GM12878 (cell line): ENCODE measurements around the gene GRIK4. TPM values are rescaled to one million over a fixed set of nuclear protein-coding genes. Genes with fewer than 3 reads are reported as not detected.

ENCODE experiments used
- ATAC-seq: fragments of 200-7000 bp; cut with Tn5 transposase; 3 replicates; pipeline ENCODE4 v1.9.1; 2020; ENCODE audit warnings: mild to moderate bottlenecking, moderate library complexity
- BruUV-seq: library from RNA; stranded (reverse); fragments of 400-500 nt; replicated peaks from 2 replicates; lab custom pipeline; 2021; lab: Mats Ljungman, UMichigan
- CTCF ChIA-PET: fragments of 300-600 bp; sonication (Branson Sonifier 250); formaldehyde crosslinking; extraction: SDS; loops from one replicate; lab custom pipeline; 2021; ENCODE audit warnings: inconsistent platforms; lab: Yijun Ruan, JAX
- POLR2A ChIA-PET: fragments of 350-600 bp; formaldehyde crosslinking; extraction: SDS; loops from one replicate; lab custom pipeline; 2021; ENCODE audit warnings: inconsistent platforms; lab: Charles Lee
- RAD21 ChIA-PET: fragments of 300-600 bp; sonication (Branson Sonifier 250); formaldehyde crosslinking; loops from one replicate; lab custom pipeline; 2023; ENCODE audit warnings: antibody characterized with exemption; ENCODE audit not compliant: unreplicated experiment; lab: Charles Lee
- SMC1A ChIA-PET: fragments of 300-600 bp; sonication (Branson Sonifier 250); formaldehyde crosslinking; loops from one replicate; lab custom pipeline; 2023; ENCODE audit not compliant: unreplicated experiment, uncharacterized antibody; lab: Charles Lee
- DNase-seq: peaks from one replicate; pipeline ENCODE4 v3.0.0-alpha.2; 2011; ENCODE audit warnings: low read depth, low spot score
- FAIRE-seq: peaks from 3 replicates; lab custom pipeline; 2011; peaks lifted over from hg19 to GRCh38; lab: Jason Lieb, UNC
- H2AFZ ChIP-seq: 2 replicates; pipeline ENCODE4 v1.6.0; 2011; ENCODE audit warnings: low read depth, low read length, control low read depth; ENCODE audit not compliant: control insufficient read depth
- H3K27ac ChIP-seq: 2 replicates; pipeline ENCODE4 v1.5.1; 2011; ENCODE audit warnings: control low read depth; ENCODE audit not compliant: control insufficient read depth, insufficient read depth
- H3K27me3 ChIP-seq, 2 experiments: replicated peaks in 1 of 2; 2 replicates each; pipeline versions ENCODE4 v1.6.0 to v1.6.1; 2011; ENCODE audit warnings: low read length in 1 of 2; ENCODE audit not compliant: control insufficient read depth in 2 of 2, insufficient read depth in 2 of 2
- H3K36me3 ChIP-seq, 2 experiments: 2 replicates each; pipeline ENCODE4 v1.5.1; 2011; ENCODE audit warnings: low read length in 1 of 2; ENCODE audit not compliant: control insufficient read depth in 2 of 2, insufficient read depth in 2 of 2
- H3K4me1 ChIP-seq: 2 replicates; pipeline ENCODE4 v1.6.1; 2011; ENCODE audit warnings: mild to moderate bottlenecking, low read length, moderate library complexity, mixed read lengths; ENCODE audit not compliant: control insufficient read depth, insufficient read depth
- H3K4me2 ChIP-seq: 2 replicates; pipeline ENCODE4 v1.6.0; 2011; ENCODE audit warnings: control low read depth; ENCODE audit not compliant: control insufficient read depth, insufficient read depth
- H3K4me3 ChIP-seq: fragments of 200-600 bp; sonication (generic); 2 replicates; pipeline ENCODE4 v1.5.1; 2016
- H3K79me2 ChIP-seq: 2 replicates; pipeline ENCODE4 v1.6.0; 2011; ENCODE audit warnings: low read length; ENCODE audit not compliant: control insufficient read depth, insufficient read depth
- H3K9ac ChIP-seq: 2 replicates; pipeline ENCODE4 v1.8.0; 2011; ENCODE audit warnings: low read length, control low read depth, mixed read lengths; ENCODE audit not compliant: control insufficient read depth, insufficient read depth
- H3K9me3 ChIP-seq: replicated peaks from 3 replicates; pipeline ENCODE4 v1.5.1; 2011; ENCODE audit warnings: mild to moderate bottlenecking, low read length; ENCODE audit not compliant: control insufficient read depth, insufficient read depth
- H4K20me1 ChIP-seq: 2 replicates; pipeline ENCODE4 v1.6.0; 2011; ENCODE audit not compliant: control insufficient read depth, insufficient read depth
- BCL11A ChIP-seq: IDR thresholded peaks from 2 replicates; pipeline ENCODE4 v1.6.1; 2011; ENCODE audit warnings: low read depth, low read length
- CBFB ChIP-seq: IDR thresholded peaks from 2 replicates; pipeline ENCODE4 v1.6.1; 2016; ENCODE audit warnings: antibody characterized with exemption, low read depth
- CREM ChIP-seq: IDR thresholded peaks from 2 replicates; pipeline ENCODE4 v1.6.1; 2014; ENCODE audit warnings: antibody characterized with exemption, low read depth
- ESRRA ChIP-seq: IDR thresholded peaks from 2 replicates; pipeline ENCODE4 v1.6.1; 2012; ENCODE audit warnings: mild to moderate bottlenecking, low read length, improper control_type of control experiment
- IKZF1 ChIP-seq: fragments of 450-650 bp; conservative IDR thresholded peaks from 2 replicates; pipeline ENCODE4 v1.6.1; 2017; ENCODE audit warnings: antibody characterized with exemption, mild to moderate bottlenecking
- JUND ChIP-seq: IDR thresholded peaks from 2 replicates; pipeline ENCODE4 v1.6.1; 2012; ENCODE audit warnings: low read depth, mild to moderate bottlenecking, low read length, improper control_type of control experiment, moderate library complexity
- KDM1A ChIP-seq: fragments of 200-600 bp; sonication (generic); IDR thresholded peaks from 2 replicates; pipeline ENCODE4 v1.6.1; 2016; ENCODE audit warnings: borderline replicate concordance
- MEF2A ChIP-seq: IDR thresholded peaks from 2 replicates; pipeline ENCODE4 v1.6.1; 2011; ENCODE audit warnings: low read depth, mild to moderate bottlenecking, low read length, moderate library complexity; ENCODE audit not compliant: insufficient read depth
- NFXL1 ChIP-seq: fragments of 450-650 bp; IDR thresholded peaks from 2 replicates; pipeline ENCODE4 v1.6.1; 2017; ENCODE audit warnings: antibody characterized with exemption, mild to moderate bottlenecking, borderline replicate concordance
- NFYA ChIP-seq: IDR thresholded peaks from 2 replicates; pipeline ENCODE4 v1.6.1; 2011; ENCODE audit warnings: low read depth, mild to moderate bottlenecking, low read length, improper control_type of control experiment, borderline replicate concordance
- RAD21 ChIP-seq: IDR thresholded peaks from 2 replicates; pipeline ENCODE4 v1.6.1; 2011; ENCODE audit warnings: mild to moderate bottlenecking, low read depth, low read length, moderate library complexity; ENCODE audit not compliant: insufficient read depth
- RAD51 ChIP-seq: fragments of 450-650 bp; IDR thresholded peaks from 2 replicates; pipeline ENCODE4 v1.6.1; 2016; ENCODE audit warnings: moderate library complexity, mild to moderate bottlenecking, inconsistent platforms
- RELA ChIP-seq: fragments of 450-650 bp; IDR thresholded peaks from 2 replicates; pipeline ENCODE4 v1.8.0; 2014; ENCODE audit warnings: borderline replicate concordance; ENCODE audit not compliant: partially characterized antibody
- RELB ChIP-seq: fragments of 450-650 bp; IDR thresholded peaks from 2 replicates; pipeline ENCODE4 v1.6.1; 2017; ENCODE audit warnings: low read depth, mild to moderate bottlenecking, moderate library complexity
- SMAD1 ChIP-seq: fragments of 450-650 bp; IDR thresholded peaks from 2 replicates; pipeline ENCODE4 v1.6.1; 2018; ENCODE audit warnings: mild to moderate bottlenecking, low read depth; ENCODE audit not compliant: partially characterized antibody
- ZNF217 ChIP-seq: fragments of 450-650 bp; IDR thresholded peaks from 2 replicates; pipeline ENCODE4 v1.6.1; 2017; ENCODE audit warnings: antibody characterized with exemption, mild to moderate bottlenecking
- ZZZ3 ChIP-seq: IDR thresholded peaks from 2 replicates; pipeline ENCODE4 v1.6.1; 2011; ENCODE audit warnings: low read depth; ENCODE audit not compliant: control insufficient read depth, insufficient read length
- WGBS: methylation state at CpG from one replicate; pipeline ENCODE4 v1.1.6; 2016; ENCODE audit warnings: low lambda C conversion rate; ENCODE audit not compliant: insufficient replicate concordance, insufficient coverage; ENCODE audit errors: missing lambda C conversion rate; 5-methylcytosine and 5-hydroxymethylcytosine counted together
- in situ Hi-C: fragments of 300-500 bp; cut with MboI; formaldehyde crosslinking; loops from 9 replicates; pipeline ENCODE4 v1.14.3; 2018; ENCODE audit warnings: mixed read lengths
- intact Hi-C: fragments of 100-400 bp; cut with micrococcal nuclease; formaldehyde crosslinking; loops from one replicate; pipeline ENCODE4 v1.14.2; 2022; ENCODE audit not compliant: unreplicated experiment
- polyA plus RNA-seq, 11 experiments: library from polyadenylated mRNA; depleted of rRNA in 4 of 11; unstranded in 6 of 11; stranded (reverse) in 5 of 11; fragments of >200 nt; fragmentation: Nextera tagmentation in 4 of 11; fragmentation: Illumina TruSeq in 1 of 11; extraction: Ambion mirVana in 4 of 11; extraction: Trizol in 1 of 11; gene quantifications; 1 replicate in 1 of 11; 2 replicates in 10 of 11; pipeline versions ENCODE4 v1.2.1 to v1.2.3, GENCODE V29; 2011 to 2016; ENCODE audit warnings: inconsistent platforms in 2 of 11, missing spikeins in 2 of 11, low read depth in 1 of 11
- total RNA-seq, 4 experiments: library from RNA; depleted of rRNA in 3 of 4; stranded (reverse); fragments of >200 nt in 3 of 4; fragmentation: Illumina TruSeq in 1 of 4; extraction: Trizol in 1 of 4; gene quantifications; 2 replicates each; pipeline versions ENCODE4 v1.2.1 to v1.2.3, GENCODE V29; 2013 to 2021
- TF ChIP-seq, protein P1 (sequence below): fragments of 450-650 bp; formaldehyde crosslinking; IDR thresholded peaks from 2 replicates; pipeline ENCODE4 v1.4.0; 2020; ENCODE audit warnings: mild to moderate bottlenecking, moderate library complexity
- TF ChIP-seq, protein P2 (sequence below): fragments of 450-650 bp; conservative IDR thresholded peaks from 2 replicates; pipeline ENCODE4 v1.6.1; 2017; ENCODE audit warnings: mild to moderate bottlenecking, moderate library complexity

GRIK4 gene
- total and polyA plus RNA-seq, 10 of the 15 experiments (the other 5 are each of a cell fraction or from before 2014, with no cell fraction given): 0.33 to 3.6 (median 0.72) TPM

DNA sequence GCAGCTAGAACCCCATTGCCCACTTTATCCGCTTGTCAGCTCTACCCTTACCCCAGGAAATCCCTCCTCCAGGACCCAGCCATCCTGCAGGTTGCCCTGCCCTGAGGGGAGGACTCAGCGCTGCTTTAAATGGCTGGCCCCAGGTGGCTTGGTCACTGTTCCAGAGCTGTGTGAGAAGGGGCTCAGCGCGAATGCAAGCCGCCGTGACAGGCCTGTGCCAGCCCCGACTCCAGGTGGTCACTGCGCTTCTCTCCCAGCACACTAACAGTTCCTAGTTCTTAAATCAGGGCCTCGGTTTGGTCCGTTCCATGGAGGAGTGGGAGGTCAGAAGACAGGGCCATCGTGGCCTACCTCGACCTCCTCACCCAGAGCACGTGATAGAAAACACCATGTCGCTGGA is 446.6 kb downstream of the GRIK4 start:
- H3K27ac ChIP-seq: no peak overlapping the region
- no peak overlapping the region for H3K4me2 ChIP-seq
- no peaks in the 10 kb centered on the region for H3K9me3 ChIP-seq
- in situ Hi-C loops (loop anchor here (10.0 kb wide), 1 partner anchor 623 kb away; the partner anchor contains the start of gene ARHGEF12), intact Hi-C loops (loop anchor here (10.0 kb wide), 1 partner anchor 237 kb away; no protein-coding TSS in a partner anchor)
- FAIRE-seq (no peak), ATAC-seq (no peak), DNase-seq (no peak)
- no peaks in the 10 kb centered on the region; a peak in 1 of 4 replicates for H3K36me3 ChIP-seq
- SMC1A ChIA-PET: interaction anchor here (0.6 to 2.0 kb wide), 2 partner anchors 10 to 715 kb away, joined by 3 to 4 read pairs; no protein-coding TSS in a partner anchor
- TF ChIP-seq IKZF1 (no peak), NFYA (no peak), ESRRA (no peak), KDM1A (no peak), RAD51 (no peak), ZNF217 (no peak), MEF2A (no peak), JUND (no peak), CBFB (no peak), RAD21 (no peak), SMAD1 (no peak), ZZZ3 (no peak), RELB (no peak), CREM (no peak), BCL11A (no peak), NFXL1 (no peak), RELA (no peak)
- TF ChIP-seq, protein P1, sequence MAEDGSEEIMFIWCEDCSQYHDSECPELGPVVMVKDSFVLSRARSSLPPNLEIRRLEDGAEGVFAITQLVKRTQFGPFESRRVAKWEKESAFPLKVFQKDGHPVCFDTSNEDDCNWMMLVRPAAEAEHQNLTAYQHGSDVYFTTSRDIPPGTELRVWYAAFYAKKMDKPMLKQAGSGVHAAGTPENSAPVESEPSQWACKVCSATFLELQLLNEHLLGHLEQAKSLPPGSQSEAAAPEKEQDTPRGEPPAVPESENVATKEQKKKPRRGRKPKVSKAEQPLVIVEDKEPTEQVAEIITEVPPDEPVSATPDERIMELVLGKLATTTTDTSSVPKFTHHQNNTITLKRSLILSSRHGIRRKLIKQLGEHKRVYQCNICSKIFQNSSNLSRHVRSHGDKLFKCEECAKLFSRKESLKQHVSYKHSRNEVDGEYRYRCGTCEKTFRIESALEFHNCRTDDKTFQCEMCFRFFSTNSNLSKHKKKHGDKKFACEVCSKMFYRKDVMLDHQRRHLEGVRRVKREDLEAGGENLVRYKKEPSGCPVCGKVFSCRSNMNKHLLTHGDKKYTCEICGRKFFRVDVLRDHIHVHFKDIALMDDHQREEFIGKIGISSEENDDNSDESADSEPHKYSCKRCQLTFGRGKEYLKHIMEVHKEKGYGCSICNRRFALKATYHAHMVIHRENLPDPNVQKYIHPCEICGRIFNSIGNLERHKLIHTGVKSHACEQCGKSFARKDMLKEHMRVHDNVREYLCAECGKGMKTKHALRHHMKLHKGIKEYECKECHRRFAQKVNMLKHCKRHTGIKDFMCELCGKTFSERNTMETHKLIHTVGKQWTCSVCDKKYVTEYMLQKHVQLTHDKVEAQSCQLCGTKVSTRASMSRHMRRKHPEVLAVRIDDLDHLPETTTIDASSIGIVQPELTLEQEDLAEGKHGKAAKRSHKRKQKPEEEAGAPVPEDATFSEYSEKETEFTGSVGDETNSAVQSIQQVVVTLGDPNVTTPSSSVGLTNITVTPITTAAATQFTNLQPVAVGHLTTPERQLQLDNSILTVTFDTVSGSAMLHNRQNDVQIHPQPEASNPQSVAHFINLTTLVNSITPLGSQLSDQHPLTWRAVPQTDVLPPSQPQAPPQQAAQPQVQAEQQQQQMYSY: no peak
- TF ChIP-seq, protein P2, sequence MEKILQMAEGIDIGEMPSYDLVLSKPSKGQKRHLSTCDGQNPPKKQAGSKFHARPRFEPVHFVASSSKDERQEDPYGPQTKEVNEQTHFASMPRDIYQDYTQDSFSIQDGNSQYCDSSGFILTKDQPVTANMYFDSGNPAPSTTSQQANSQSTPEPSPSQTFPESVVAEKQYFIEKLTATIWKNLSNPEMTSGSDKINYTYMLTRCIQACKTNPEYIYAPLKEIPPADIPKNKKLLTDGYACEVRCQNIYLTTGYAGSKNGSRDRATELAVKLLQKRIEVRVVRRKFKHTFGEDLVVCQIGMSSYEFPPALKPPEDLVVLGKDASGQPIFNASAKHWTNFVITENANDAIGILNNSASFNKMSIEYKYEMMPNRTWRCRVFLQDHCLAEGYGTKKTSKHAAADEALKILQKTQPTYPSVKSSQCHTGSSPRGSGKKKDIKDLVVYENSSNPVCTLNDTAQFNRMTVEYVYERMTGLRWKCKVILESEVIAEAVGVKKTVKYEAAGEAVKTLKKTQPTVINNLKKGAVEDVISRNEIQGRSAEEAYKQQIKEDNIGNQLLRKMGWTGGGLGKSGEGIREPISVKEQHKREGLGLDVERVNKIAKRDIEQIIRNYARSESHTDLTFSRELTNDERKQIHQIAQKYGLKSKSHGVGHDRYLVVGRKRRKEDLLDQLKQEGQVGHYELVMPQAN: no peak
- peaks cover 3% of the 10 kb centered on the region for H3K4me1 ChIP-seq
- no peaks in the 10 kb centered on the region; a peak in 1 of 4 replicates for H3K27me3 ChIP-seq
- 53% methylated on average over 14 of the region's 14 CpGs for WGBS
- RAD21 ChIA-PET: interaction anchor here (1.4 kb wide), 1 partner anchor 11 kb away, joined by 3 read pairs; no protein-coding TSS in a partner anchor
- no peak overlapping the region for H2AFZ ChIP-seq
- H3K79me2 ChIP-seq: no peaks in the 10 kb centered on the region
- CTCF ChIA-PET: no interaction called here
- BruUV-seq: no TSS peak
- H4K20me1 ChIP-seq: no peaks in the 10 kb centered on the region
- H3K9ac ChIP-seq: no peak overlapping the region
- POLR2A ChIA-PET: no interaction called here
- H3K4me3 ChIP-seq: no peak overlapping the region
